B cell (primary cell): ENCODE measurements around the gene SHOC2. TPM values are rescaled to one million over a fixed set of nuclear protein-coding genes. Genes with fewer than 3 reads are reported as not detected.

ENCODE experiments used
- ATAC-seq: fragments of 200-7000 bp; cut with Tn5 transposase; one replicate; pipeline ENCODE4 v1.10.0; 2021; ENCODE audit warnings: low read depth, mild to moderate bottlenecking, moderate number of reproducible peaks, moderate library complexity
- CTCF ChIA-PET: fragments of 350-600 bp; sonication (Branson Sonifier 250); formaldehyde crosslinking; loops from one replicate; lab custom pipeline; 2021; ENCODE audit warnings: antibody characterized with exemption, inconsistent platforms; lab: Charles Lee
- POLR2A ChIA-PET: fragments of 350-600 bp; sonication (Branson Sonifier 250); formaldehyde crosslinking; loops from one replicate; lab custom pipeline; 2021; ENCODE audit warnings: antibody characterized with exemption; lab: Charles Lee
- DNase-seq: peaks from one replicate; pipeline ENCODE4 v3.0.0; 2013
- H2AFZ ChIP-seq: 2 replicates; pipeline ENCODE4 v1.6.1; 2012; ENCODE audit warnings: mild to moderate bottlenecking, low read depth, low read length; ENCODE audit not compliant: insufficient read depth, poor library complexity, severe bottlenecking
- H3K27ac ChIP-seq, 2 donors: 1 replicate in 1 of 2; 2 replicates in 1 of 2; pipeline ENCODE4 v1.5.1; 2012 to 2013; ENCODE audit warnings: low read length in 2 of 2, mild to moderate bottlenecking in 2 of 2, moderate library complexity in 1 of 2
- H3K27me3 ChIP-seq, 4 experiments: fragments of 200-600 bp in 1 of 4; sonication (generic) in 1 of 4; replicated peaks in 1 of 4; 1 replicate in 2 of 4; 2 replicates in 2 of 4; pipeline versions ENCODE4 v1.6.1 to v1.7.0; 2013 to 2016; ENCODE audit warnings: low read length in 3 of 4, mild to moderate bottlenecking in 2 of 4, mixed read lengths in 1 of 4, moderate library complexity in 1 of 4; ENCODE audit not compliant: insufficient read depth in 4 of 4, control insufficient read depth in 3 of 4; ENCODE audit errors: control extremely low read depth in 1 of 4
- H3K36me3 ChIP-seq, 2 experiments: replicated peaks in 1 of 2; 1 replicate in 1 of 2; 2 replicates in 1 of 2; pipeline versions ENCODE4 v1.6.1 to v1.7.1; 2013; ENCODE audit warnings: low read length in 1 of 2; ENCODE audit not compliant: insufficient read depth in 2 of 2, control insufficient read depth in 1 of 2; ENCODE audit errors: control extremely low read depth in 1 of 2, extremely low read depth in 1 of 2
- H3K4me1 ChIP-seq, 2 donors: fragments of 200-600 bp in 1 of 2; sonication (generic) in 1 of 2; 1 replicate in 1 of 2; 2 replicates in 1 of 2; pipeline versions ENCODE4 v1.5.1 to v1.6.1; 2013 to 2017; ENCODE audit warnings: low read length in 2 of 2; ENCODE audit not compliant: control insufficient read depth in 2 of 2, insufficient read depth in 2 of 2
- H3K4me2 ChIP-seq: replicated peaks from 2 replicates; pipeline ENCODE3; 2012; ENCODE audit warnings: mild to moderate bottlenecking, low read depth, low read length; ENCODE audit not compliant: poor library complexity, severe bottlenecking
- H3K4me3 ChIP-seq, 5 experiments: fragments of 200-600 bp in 1 of 5; sonication (generic) in 1 of 5; 1 replicate in 3 of 5; 2 replicates in 2 of 5; pipeline versions ENCODE4 v1.5.1 to v1.7.0; 2011 to 2016; ENCODE audit warnings: low read length in 4 of 5, mild to moderate bottlenecking in 4 of 5, low read depth in 2 of 5, control low read depth in 1 of 5, moderate library complexity in 1 of 5; ENCODE audit not compliant: insufficient read depth in 1 of 5; ENCODE audit errors: control extremely low read depth in 1 of 5, extremely low read depth in 1 of 5
- H3K79me2 ChIP-seq: fragments of 200-600 bp; sonication (generic); one replicate; pipeline ENCODE4 v1.6.0; 2016; ENCODE audit warnings: low read length; ENCODE audit not compliant: control insufficient read depth, insufficient read depth
- H3K9ac ChIP-seq: fragments of 200-600 bp; sonication (generic); 2 replicates; pipeline ENCODE4 v1.6.1; 2017; ENCODE audit warnings: mild to moderate bottlenecking, low read length, moderate library complexity
- H3K9me3 ChIP-seq, 3 donors: one replicate each; pipeline versions ENCODE4 v1.6.1 to v1.7.1; 2013; ENCODE audit warnings: low read length in 2 of 3; ENCODE audit not compliant: control insufficient read depth in 2 of 3, insufficient read depth in 1 of 3; ENCODE audit errors: control extremely low read depth in 1 of 3
- H4K20me1 ChIP-seq: 2 replicates; pipeline ENCODE4 v1.6.0; 2012; ENCODE audit warnings: mild to moderate bottlenecking, low read length; ENCODE audit not compliant: insufficient read depth, control insufficient read depth, poor library complexity, severe bottlenecking
- H3K27ac Mint-ChIP-seq: one replicate; pipeline ENCODE4 v1.8.0; 2021; ENCODE audit warnings: mixed read lengths
- H3K27me3 Mint-ChIP-seq: one replicate; pipeline ENCODE4 v1.8.0; 2021; ENCODE audit warnings: mixed read lengths
- H3K4me1 Mint-ChIP-seq: one replicate; pipeline ENCODE4 v1.8.0; 2021; ENCODE audit warnings: mixed read lengths
- H3K4me3 Mint-ChIP-seq: one replicate; pipeline ENCODE4 v1.8.0; 2021; ENCODE audit warnings: mixed read lengths
- H3K9me3 Mint-ChIP-seq: one replicate; pipeline ENCODE4 v1.8.0; 2022; ENCODE audit warnings: mixed read lengths; ENCODE audit not compliant: insufficient read depth
- EZH2 ChIP-seq: IDR thresholded peaks from 2 replicates; pipeline ENCODE4 v1.6.1; 2012; ENCODE audit warnings: borderline replicate concordance, low read depth, mild to moderate bottlenecking, moderate library complexity, low read length; ENCODE audit not compliant: insufficient read depth, poor library complexity, severe bottlenecking
- WGBS: methylation state at CpG from one replicate; pipeline ENCODE4 v1.1.5; 2013; ENCODE audit warnings: missing lambda C conversion rate; ENCODE audit not compliant: insufficient coverage; 5-methylcytosine and 5-hydroxymethylcytosine counted together
- intact Hi-C: fragments of 100-400 bp; cut with micrococcal nuclease; formaldehyde crosslinking; loops from one replicate; pipeline ENCODE4 v1.10.0; 2022
- polyA plus RNA-seq: library from polyadenylated mRNA; depleted of rRNA; stranded (reverse); fragments of >200 nt; gene quantifications from 2 replicates; pipeline ENCODE4 v1.2.3, GENCODE V29; 2012
- total RNA-seq, 2 donors: library from RNA; stranded (reverse); fragments of 120-200 nt in 1 of 2; gene quantifications; 1 replicate in 1 of 2; 2 replicates in 1 of 2; pipeline versions ENCODE4 v1.2.3 to v1.2.4, GENCODE V29; 2013 to 2022
- TF ChIP-seq, protein P1 (sequence below): fragments of 200-600 bp; IDR thresholded peaks from one replicate; pipeline ENCODE4 v1.8.0; 2022; ENCODE audit warnings: antibody characterized with exemption, mild to moderate bottlenecking

The SHOC2 gene
- total and polyA plus RNA-seq, 2 donors (not counting 1 experiment from before 2014, with no cell fraction given): 13.3 to 116 TPM

DNA sequence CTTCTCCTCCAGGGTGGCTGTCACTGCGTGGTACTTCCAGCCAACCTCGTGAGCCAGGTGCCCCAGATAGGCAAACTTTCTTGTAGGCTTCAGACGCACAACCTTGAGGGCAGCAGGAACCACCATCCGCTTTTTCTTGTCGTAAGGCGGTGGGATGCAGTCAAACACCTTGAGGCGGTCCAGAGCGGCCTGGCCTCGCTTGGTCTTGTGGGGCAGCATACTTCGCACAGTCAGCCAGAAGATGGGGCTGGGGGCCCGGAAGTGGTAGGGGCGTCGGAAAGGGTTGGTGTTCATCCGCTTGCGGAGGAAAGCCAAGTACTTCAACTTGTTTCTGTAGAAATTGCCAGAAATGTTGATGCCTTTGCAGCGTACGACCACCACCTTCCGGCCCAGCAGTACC, 17.4 kb downstream of the SHOC2 start:
- H3K4me1 ChIP-seq: peaks cover 8 to 16% of the 10 kb centered on the region in 2 donors
- H3K27ac ChIP-seq: no peak overlapping the region
- Mint-ChIP-seq H3K9me3 (peaks cover 2% of the 10 kb centered on the region), H3K4me3 (no peak overlapping the region), H3K27me3 (no peaks in the 10 kb centered on the region), H3K4me1 (peaks cover 38% of the 10 kb centered on the region), H3K27ac (no peak overlapping the region)
- no peaks in the 10 kb centered on the region for H3K9me3 ChIP-seq
- CTCF ChIA-PET: no interaction called here
- H2AFZ ChIP-seq: no peak overlapping the region
- intact Hi-C loops: no loop called here
- ATAC-seq (no peak), DNase-seq (no peak)
- no peaks in the 10 kb centered on the region for H3K27me3 ChIP-seq
- H3K4me2 ChIP-seq: no peak overlapping the region
- TF ChIP-seq, protein P1, sequence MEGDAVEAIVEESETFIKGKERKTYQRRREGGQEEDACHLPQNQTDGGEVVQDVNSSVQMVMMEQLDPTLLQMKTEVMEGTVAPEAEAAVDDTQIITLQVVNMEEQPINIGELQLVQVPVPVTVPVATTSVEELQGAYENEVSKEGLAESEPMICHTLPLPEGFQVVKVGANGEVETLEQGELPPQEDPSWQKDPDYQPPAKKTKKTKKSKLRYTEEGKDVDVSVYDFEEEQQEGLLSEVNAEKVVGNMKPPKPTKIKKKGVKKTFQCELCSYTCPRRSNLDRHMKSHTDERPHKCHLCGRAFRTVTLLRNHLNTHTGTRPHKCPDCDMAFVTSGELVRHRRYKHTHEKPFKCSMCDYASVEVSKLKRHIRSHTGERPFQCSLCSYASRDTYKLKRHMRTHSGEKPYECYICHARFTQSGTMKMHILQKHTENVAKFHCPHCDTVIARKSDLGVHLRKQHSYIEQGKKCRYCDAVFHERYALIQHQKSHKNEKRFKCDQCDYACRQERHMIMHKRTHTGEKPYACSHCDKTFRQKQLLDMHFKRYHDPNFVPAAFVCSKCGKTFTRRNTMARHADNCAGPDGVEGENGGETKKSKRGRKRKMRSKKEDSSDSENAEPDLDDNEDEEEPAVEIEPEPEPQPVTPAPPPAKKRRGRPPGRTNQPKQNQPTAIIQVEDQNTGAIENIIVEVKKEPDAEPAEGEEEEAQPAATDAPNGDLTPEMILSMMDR: no peak
- TF ChIP-seq EZH2: no peak
- peaks cover 82% of the 10 kb centered on the region for H4K20me1 ChIP-seq
- 99% methylated on average over 15 of the region's 18 CpGs for WGBS
- peaks cover 99% of the 10 kb centered on the region for H3K79me2 ChIP-seq
- H3K36me3 ChIP-seq: peaks cover 1 to 15% of the 10 kb centered on the region in 2 experiments
- no peak overlapping the region for H3K9ac ChIP-seq
- H3K4me3 ChIP-seq: no peak overlapping the region
- POLR2A ChIA-PET: interaction anchor here (1.1 to 1.3 kb wide), 2 partner anchors 18 to 95 kb away, joined by 4 to 6 read pairs; partner anchors contain the start of gene BBIP1

DNA sequence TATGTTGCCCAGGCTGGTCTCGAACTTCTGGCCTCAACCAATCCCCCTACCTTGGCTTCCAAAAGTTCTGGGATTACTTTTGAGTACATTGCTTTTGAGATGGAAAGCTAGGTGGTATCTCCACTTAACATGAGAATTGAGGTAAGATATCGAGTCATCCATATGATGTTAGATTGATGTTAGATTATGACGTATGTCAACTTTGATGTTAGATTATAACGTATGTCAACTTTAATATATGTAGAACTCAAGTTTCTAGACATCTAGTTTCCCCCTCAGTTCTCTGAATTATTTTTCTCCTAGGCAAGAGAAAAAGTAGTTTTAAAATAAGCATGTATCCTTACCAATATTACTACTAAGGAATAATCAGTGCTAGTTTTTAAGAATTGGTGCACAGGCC, 20.0 kb downstream of the SHOC2 start:
- H3K4me1 Mint-ChIP-seq: peaks cover 46% of the 10 kb centered on the region
- H3K4me2 ChIP-seq: no peak overlapping the region
- TF ChIP-seq, protein P1: no peak
- TF ChIP-seq EZH2: no peak

More for the DNA sequence above, 20.0 kb downstream of the SHOC2 start:
- ATAC-seq (no peak), DNase-seq (no peak)
- H3K9me3 Mint-ChIP-seq: peaks cover 2% of the 10 kb centered on the region
- Histone ChIP-seq H2AFZ (no peak overlapping the region), H4K20me1 (peaks cover 87% of the 10 kb centered on the region), H3K9ac (no peak overlapping the region), H3K4me1 (peaks cover 6 to 15% of the 10 kb centered on the region in 2 donors), H3K9me3 (peaks cover 0 to 3% (median 0%) of the 10 kb centered on the region in 3 donors), H3K27me3 (no peaks in the 10 kb centered on the region), H3K27ac (no peak overlapping the region), H3K4me3 (no peak overlapping the region), H3K36me3 (peaks cover 7 to 22% of the 10 kb centered on the region in 2 experiments), H3K79me2 (peaks cover 100% of the 10 kb centered on the region)
- WGBS: no CpG with 5 or more reads among the region's 4 CpGs
- intact Hi-C loops: no loop called here
- ChIA-PET POLR2A (no interaction called here), CTCF (no interaction called here)
- no peak overlapping the region for H3K27ac Mint-ChIP-seq
- no peak overlapping the region for H3K4me3 Mint-ChIP-seq
- H3K27me3 Mint-ChIP-seq: no peaks in the 10 kb centered on the region
